RPMI7951 (cell line): Measurements from ENCODE around the gene PRSS57. TPM values are rescaled to one million over a fixed set of nuclear protein-coding genes. Genes with fewer than 3 reads are reported as not detected.
"Not testable (repeated sequence)": the region's sequence is repeated elsewhere in the genome, so short reads cannot be mapped to it uniquely, and the experiment has no call there.

ENCODE experiments used
- DNase-seq: peaks from one replicate; pipeline ENCODE4 v3.0.0-alpha.2; 2012; ENCODE audit warnings: low read depth
- total RNA-seq: library from RNA; depleted of rRNA; stranded (reverse); fragments of >200 nt; shearing (Covaris generic); gene quantifications from 2 replicates; pipeline ENCODE4 v1.2.3, GENCODE V29; 2014

The PRSS57 gene
- total RNA-seq, 1 experiment from 2014 or later, result not detected

GRCh38 chr19:674282-675151 lies 20.7 kb downstream of the PRSS57 start:
- no peak for DNase-seq

- DNase-seq, result no peak
Measured at GRCh38 chr19:670609-671075, 24.6 kb downstream of the PRSS57 start.

GRCh38 chr19:668675-669434 lies 26.4 kb downstream of the PRSS57 start:
- peak; percentile 51 for DNase-seq

GRCh38 chr19:666985-667573 lies 28.2 kb downstream of the PRSS57 start:
- not testable (repeated sequence) for DNase-seq

- peak; percentile 75 for DNase-seq
Measured at GRCh38 chr19:664913-665443, 30.3 kb downstream of the PRSS57 start.

GRCh38 chr19:663682-664117 lies 31.6 kb downstream of the PRSS57 start:
- no peak for DNase-seq

GRCh38 chr19:662962-663681 lies 32.1 kb downstream of the PRSS57 start, which contains the start of gene RNF126:
Gene RNF126, minus strand, starts transcription at chr19:663214. Its CDS starts 93 bp downstream, at chr19:663121.
- peak; percentile 90 for DNase-seq

- DNase-seq, result peak; percentile 28
Measured at GRCh38 chr19:662207-662961, 32.9 kb downstream of the PRSS57 start.

- no peak for DNase-seq
Measured at GRCh38 chr19:661427-662196, 33.6 kb downstream of the PRSS57 start.

- DNase-seq, result no peak
Measured at GRCh38 chr19:660793-661426, 34.3 kb downstream of the PRSS57 start.

GRCh38 chr19:658916-659839 lies 36.1 kb downstream of the PRSS57 start:
- peak; percentile 28 for DNase-seq

GRCh38 chr19:658059-658839 lies 37.0 kb downstream of the PRSS57 start:
- no peak for DNase-seq

GRCh38 chr19:657611-658010 lies 37.6 kb downstream of the PRSS57 start:
- DNase-seq, result no peak

GRCh38 chr19:656751-657559 lies 38.3 kb downstream of the PRSS57 start:
- no peak for DNase-seq

GRCh38 chr19:655691-656090 lies 39.6 kb downstream of the PRSS57 start:
- no peak for DNase-seq

- no peak for DNase-seq
Measured at GRCh38 chr19:653425-653824, 41.8 kb downstream of the PRSS57 start.
